ENCODE data around the gene STEAP3. TPM values are rescaled to one million over a fixed set of nuclear protein-coding genes. Genes with fewer than 3 reads are reported as not detected.

The STEAP3 gene
- total RNA-seq, 1 donor from 2014 or later, result 0.27 TPM

- intact Hi-C loops (cut with micrococcal nuclease), result no loop called here
These were observed 23.5 kb downstream of the STEAP3 start for GRCh38 chr2:119246884-119247843.

- intact Hi-C loops (cut with micrococcal nuclease), result no loop called here
These were observed 24.2 kb downstream of the STEAP3 start for GRCh38 chr2:119247844-119248271.

- intact Hi-C loops (cut with micrococcal nuclease), result no loop called here
These were observed 24.7 kb downstream of the STEAP3 start for GRCh38 chr2:119248311-119248710.

- intact Hi-C loops (cut with micrococcal nuclease), result no loop called here
These were observed 25.1 kb downstream of the STEAP3 start for GRCh38 chr2:119248751-119249150.

GRCh38 chr2:119249311-119249710 is 25.7 kb downstream of the STEAP3 start:
- intact Hi-C loops (cut with micrococcal nuclease), result no loop called here

- intact Hi-C loops (cut with micrococcal nuclease), result no loop called here
These were observed 26.5 kb downstream of the STEAP3 start for GRCh38 chr2:119249855-119250717.

GRCh38 chr2:119250718-119251290 is 27.2 kb downstream of the STEAP3 start:
- intact Hi-C loops (cut with micrococcal nuclease), result no loop called here

- intact Hi-C loops (cut with micrococcal nuclease), result no loop called here
These were observed 28.0 kb downstream of the STEAP3 start for GRCh38 chr2:119251652-119252051.

GRCh38 chr2:119252186-119253113 is 28.8 kb downstream of the STEAP3 start:
- intact Hi-C loops (cut with micrococcal nuclease), result no loop called here

- intact Hi-C loops (cut with micrococcal nuclease), result no loop called here
These were observed 29.6 kb downstream of the STEAP3 start for GRCh38 chr2:119253114-119253702.

- intact Hi-C loops (cut with micrococcal nuclease), result no loop called here
These were observed 30.3 kb downstream of the STEAP3 start for GRCh38 chr2:119253760-119254600.

- intact Hi-C loops (cut with micrococcal nuclease), result no loop called here
These were observed 31.0 kb downstream of the STEAP3 start for GRCh38 chr2:119254601-119255080.

- intact Hi-C loops (cut with micrococcal nuclease), result no loop called here
These were observed 32.3 kb downstream of the STEAP3 start for GRCh38 chr2:119255760-119256581.

GRCh38 chr2:119256582-119256921 is 32.9 kb downstream of the STEAP3 start:
- intact Hi-C loops (cut with micrococcal nuclease), result no loop called here

GRCh38 chr2:119257198-119257597 is 33.6 kb downstream of the STEAP3 start:
- intact Hi-C loops (cut with micrococcal nuclease), result no loop called here

GRCh38 chr2:119259296-119259860 is 35.7 kb downstream of the STEAP3 start:
- intact Hi-C loops (cut with micrococcal nuclease), result no loop called here

- intact Hi-C loops (cut with micrococcal nuclease), result no loop called here
These were observed 37.2 kb downstream of the STEAP3 start for GRCh38 chr2:119260646-119261492.

All from T-helper 2 cell treated with Interferon-gamma antibody and Interleukin-4, amounts not matched to agents 100 ng/mL and 5 ng/mL, for 36 hours (primary cell).